ENCODE results near the gene AP1S1.

The AP1S1 gene

DNA sequence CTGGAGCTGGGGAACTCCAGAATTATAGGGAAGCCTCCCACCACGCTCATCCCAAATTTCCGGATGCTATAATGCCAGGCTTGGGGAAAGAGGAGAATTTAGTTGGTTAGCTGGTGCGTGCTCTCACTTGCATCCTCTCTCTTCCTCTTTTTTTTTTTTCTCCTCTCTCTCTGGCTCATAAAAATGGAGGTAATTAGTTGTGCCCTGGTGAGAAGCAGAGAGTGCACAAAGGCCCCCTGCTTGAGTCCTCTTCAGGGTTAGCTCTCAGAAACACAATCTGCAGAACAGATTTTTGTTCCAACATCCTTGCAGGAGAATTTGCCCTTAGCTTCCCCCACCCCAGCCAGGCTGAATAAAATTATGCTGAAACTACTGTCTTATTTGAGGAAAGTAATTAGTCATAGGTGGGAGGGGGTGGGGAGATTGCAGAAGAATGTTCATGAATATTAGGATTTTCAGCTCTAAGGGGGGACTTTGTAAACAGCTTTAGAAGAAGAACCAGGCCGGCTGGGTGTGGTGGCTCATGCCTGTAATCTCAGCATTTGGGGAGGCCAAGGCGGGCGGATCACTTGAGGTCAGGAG lies 19.8 kb upstream of the AP1S1 start:
- peaks cover 1% of the 10 kb centered on the region; the same call in 1 of the 2 replicates for H3K4me1 ChIP-seq (ENCODE audit: control insufficient read depth, insufficient read depth, low read length)
- H3K4me3 ChIP-seq (ENCODE audit: low read length), result no peak overlapping the region
- no peak overlapping the region for H3K27ac ChIP-seq (ENCODE audit: low read length)
- no peaks in the 10 kb centered on the region for H3K36me3 ChIP-seq (ENCODE audit: control insufficient read depth, insufficient read depth, low read length)
- WGBS (ENCODE audit: insufficient coverage, insufficient read length), result no CpG with 5 or more reads among the region's 6 CpGs
- no peak for DNase-seq (ENCODE audit: low read depth, low spot score)
- H3K9me3 ChIP-seq (ENCODE audit: control insufficient read depth, insufficient read depth, low read length), result no peaks in the 10 kb centered on the region
- no peaks in the 10 kb centered on the region for H3K27me3 ChIP-seq (ENCODE audit: control insufficient read depth, insufficient read depth, low read length)

DNA sequence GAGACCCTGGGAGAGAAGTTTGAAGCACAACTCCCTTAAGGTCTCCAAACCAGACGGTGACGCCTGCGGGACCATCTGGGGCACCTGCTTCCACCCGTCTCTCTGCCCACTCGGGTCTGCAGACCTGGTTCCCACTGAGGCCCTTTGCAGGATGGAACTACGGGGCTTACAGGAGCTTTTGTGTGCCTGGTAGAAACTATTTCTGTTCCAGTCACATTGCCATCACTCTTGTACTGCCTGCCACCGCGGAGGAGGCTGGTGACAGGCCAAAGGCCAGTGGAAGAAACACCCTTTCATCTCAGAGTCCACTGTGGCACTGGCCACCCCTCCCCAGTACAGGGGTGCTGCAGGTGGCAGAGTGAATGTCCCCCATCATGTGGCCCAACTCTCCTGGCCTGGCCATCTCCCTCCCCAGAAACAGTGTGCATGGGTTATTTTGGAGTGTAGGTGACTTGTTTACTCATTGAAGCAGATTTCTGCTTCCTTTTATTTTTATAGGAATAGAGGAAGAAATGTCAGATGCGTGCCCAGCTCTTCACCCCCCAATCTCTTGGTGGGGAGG lies 16.5 kb upstream of the AP1S1 start:
- DNase-seq (ENCODE audit: low read depth, low spot score), result no peak
- Histone ChIP-seq H3K9me3 (ENCODE audit: control insufficient read depth, insufficient read depth, low read length) (no peaks in the 10 kb centered on the region), H3K4me3 (ENCODE audit: low read length) (no peak overlapping the region), H3K4me1 (ENCODE audit: control insufficient read depth, insufficient read depth, low read length) (peaks cover 1% of the 10 kb centered on the region; the same call in 1 of the 2 replicates), H3K27ac (ENCODE audit: low read length) (no peak overlapping the region), H3K36me3 (ENCODE audit: control insufficient read depth, insufficient read depth, low read length) (no peaks in the 10 kb centered on the region), H3K27me3 (ENCODE audit: control insufficient read depth, insufficient read depth, low read length) (no peaks in the 10 kb centered on the region)
- WGBS (ENCODE audit: insufficient coverage, insufficient read length), result no CpG with 5 or more reads among the region's 9 CpGs

DNA sequence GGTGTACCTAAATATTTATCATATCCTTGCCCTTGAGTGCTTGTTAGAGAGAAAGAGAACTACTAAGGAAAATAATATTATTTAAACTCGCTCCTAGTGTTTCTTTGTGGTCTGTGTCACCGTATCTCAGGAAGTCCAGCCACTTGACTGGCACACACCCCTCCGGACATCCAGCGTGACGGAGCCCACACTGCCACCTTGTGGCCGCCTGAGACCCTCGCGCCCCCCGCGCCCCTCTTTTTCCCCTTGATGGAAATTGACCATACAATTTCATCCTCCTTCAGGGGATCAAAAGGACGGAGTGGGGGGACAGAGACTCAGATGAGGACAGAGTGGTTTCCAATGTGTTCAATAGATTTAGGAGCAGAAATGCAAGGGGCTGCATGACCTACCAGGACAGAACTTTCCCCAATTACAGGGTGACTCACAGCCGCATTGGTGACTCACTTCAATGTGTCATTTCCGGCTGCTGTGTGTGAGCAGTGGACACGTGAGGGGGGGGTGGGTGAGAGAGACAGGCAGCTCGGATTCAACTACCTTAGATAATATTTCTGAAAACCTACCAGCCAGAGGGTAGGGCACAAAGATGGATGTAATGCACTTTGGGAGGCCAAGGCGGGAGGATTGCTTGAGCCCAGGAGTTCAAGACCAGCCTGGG lies 15.9 kb upstream of the AP1S1 start:
- DNase-seq (ENCODE audit: low read depth, low spot score), result no peak
- no peak overlapping the region for H3K4me3 ChIP-seq (ENCODE audit: low read length)
- no peak overlapping the region for H3K27ac ChIP-seq (ENCODE audit: low read length)
- H3K36me3 ChIP-seq (ENCODE audit: control insufficient read depth, insufficient read depth, low read length), result no peaks in the 10 kb centered on the region
- no peaks in the 10 kb centered on the region for H3K9me3 ChIP-seq (ENCODE audit: control insufficient read depth, insufficient read depth, low read length)
- peaks cover 1% of the 10 kb centered on the region; the same call in 1 of the 2 replicates for H3K4me1 ChIP-seq (ENCODE audit: control insufficient read depth, insufficient read depth, low read length)
- no CpG with 5 or more reads among the region's 16 CpGs for WGBS (ENCODE audit: insufficient coverage, insufficient read length)
- no peaks in the 10 kb centered on the region for H3K27me3 ChIP-seq (ENCODE audit: control insufficient read depth, insufficient read depth, low read length)

DNA sequence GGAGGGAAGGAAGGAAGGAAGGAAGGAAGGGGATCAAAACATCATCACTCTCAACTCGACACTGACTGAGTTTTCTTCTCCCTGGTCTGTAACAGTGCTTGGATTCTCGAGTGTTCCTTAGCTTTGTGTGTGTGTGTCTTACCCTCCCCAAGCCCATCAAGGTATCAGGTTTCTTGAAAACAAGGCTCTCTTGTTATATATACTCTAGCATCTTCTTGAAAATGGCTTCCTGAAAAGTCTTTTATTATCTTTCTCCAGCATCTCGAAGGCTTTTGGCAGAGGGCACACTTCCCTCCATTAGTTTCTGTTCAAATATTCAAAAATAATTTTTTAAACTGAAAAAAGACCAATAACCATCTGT lies 14.0 kb upstream of the AP1S1 start:
- Histone ChIP-seq H3K27ac (ENCODE audit: low read length) (no peak overlapping the region), H3K36me3 (ENCODE audit: control insufficient read depth, insufficient read depth, low read length) (no peaks in the 10 kb centered on the region), H3K4me3 (ENCODE audit: low read length) (no peak overlapping the region), H3K9me3 (ENCODE audit: control insufficient read depth, insufficient read depth, low read length) (no peaks in the 10 kb centered on the region), H3K27me3 (ENCODE audit: control insufficient read depth, insufficient read depth, low read length) (no peaks in the 10 kb centered on the region), H3K4me1 (ENCODE audit: control insufficient read depth, insufficient read depth, low read length) (no peaks in the 10 kb centered on the region)
- DNase-seq (ENCODE audit: low read depth, low spot score), result no peak
- WGBS (ENCODE audit: insufficient coverage, insufficient read length), result no CpG with 5 or more reads among the region's 3 CpGs

DNA sequence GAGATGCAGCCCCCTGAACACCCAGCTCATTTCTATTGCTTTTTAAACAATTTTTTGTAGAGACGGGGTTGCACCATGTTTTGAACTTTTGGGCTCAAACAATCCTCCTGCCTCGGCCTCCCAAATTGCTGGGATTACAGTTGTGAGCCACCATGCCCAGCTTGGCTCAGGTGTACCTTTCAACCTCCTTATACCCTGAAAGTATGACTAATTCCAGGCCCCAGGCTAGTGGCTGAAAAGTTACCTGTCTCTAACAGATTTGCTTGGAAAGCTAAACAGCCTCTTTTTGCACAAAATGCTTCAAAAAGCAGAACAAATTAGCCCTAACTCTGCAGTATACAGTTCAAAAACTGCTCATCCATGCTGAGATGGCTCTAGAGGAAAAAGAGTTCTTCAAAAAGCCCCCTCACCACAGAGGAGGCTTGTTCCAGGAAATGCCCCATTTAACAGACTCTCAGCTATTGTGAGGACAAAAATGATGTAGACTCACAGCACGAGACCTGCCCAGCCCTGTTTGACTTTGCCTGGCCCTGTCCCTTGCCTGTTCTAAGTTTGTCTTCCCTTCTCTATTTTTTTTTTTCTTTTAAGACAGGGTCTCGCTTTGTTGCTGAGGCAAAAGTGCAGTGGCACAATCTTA lies 13.4 kb upstream of the AP1S1 start:
- H3K36me3 ChIP-seq (ENCODE audit: control insufficient read depth, insufficient read depth, low read length), result no peaks in the 10 kb centered on the region
- WGBS (ENCODE audit: insufficient coverage, insufficient read length), result no CpG with 5 or more reads among the region's 4 CpGs
- no peak for DNase-seq (ENCODE audit: low read depth, low spot score)
- H3K4me1 ChIP-seq (ENCODE audit: control insufficient read depth, insufficient read depth, low read length), result no peaks in the 10 kb centered on the region
- no peaks in the 10 kb centered on the region for H3K27me3 ChIP-seq (ENCODE audit: control insufficient read depth, insufficient read depth, low read length)
- H3K9me3 ChIP-seq (ENCODE audit: control insufficient read depth, insufficient read depth, low read length), result no peaks in the 10 kb centered on the region
- H3K27ac ChIP-seq (ENCODE audit: low read length), result no peak overlapping the region
- no peak overlapping the region for H3K4me3 ChIP-seq (ENCODE audit: low read length)

DNA sequence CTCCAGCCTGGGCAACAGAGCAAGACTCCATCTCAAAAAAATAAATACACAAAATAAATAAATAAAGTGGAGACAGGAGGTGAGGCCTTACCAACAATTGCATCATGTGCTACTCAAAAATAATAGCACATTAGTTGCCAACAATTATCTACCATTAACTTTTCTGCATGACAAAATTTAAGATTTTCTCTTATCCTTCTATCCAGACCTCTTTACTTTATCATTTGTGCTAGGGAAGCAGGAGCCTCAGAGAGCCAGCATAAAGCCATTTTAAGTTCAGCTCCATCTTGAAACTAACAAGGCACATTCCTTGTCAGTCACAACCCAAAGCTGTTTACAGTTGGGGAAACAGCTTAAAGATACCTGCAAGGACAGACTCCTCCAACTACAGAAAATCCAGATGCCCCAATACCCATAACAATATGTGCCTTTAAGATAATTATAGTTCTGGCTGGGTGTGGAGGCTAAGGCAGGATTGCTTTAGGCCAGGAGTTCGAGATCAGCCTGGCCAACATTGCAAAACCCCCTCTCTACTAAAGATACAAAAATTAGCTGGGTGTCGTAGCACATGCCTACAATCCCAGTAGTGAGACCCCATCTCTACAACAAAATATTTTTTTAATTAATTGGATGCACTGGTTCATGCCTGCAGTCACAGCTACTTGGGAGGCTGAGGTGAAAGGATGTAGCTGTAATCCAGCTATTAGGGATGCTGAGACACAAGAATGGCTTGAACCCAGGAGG lies 2.2 kb upstream of the AP1S1 start:
- DNase-seq (ENCODE audit: low read depth, low spot score), result no peak
- no CpG with 5 or more reads among the region's 2 CpGs for WGBS (ENCODE audit: insufficient coverage, insufficient read length)

DNA sequence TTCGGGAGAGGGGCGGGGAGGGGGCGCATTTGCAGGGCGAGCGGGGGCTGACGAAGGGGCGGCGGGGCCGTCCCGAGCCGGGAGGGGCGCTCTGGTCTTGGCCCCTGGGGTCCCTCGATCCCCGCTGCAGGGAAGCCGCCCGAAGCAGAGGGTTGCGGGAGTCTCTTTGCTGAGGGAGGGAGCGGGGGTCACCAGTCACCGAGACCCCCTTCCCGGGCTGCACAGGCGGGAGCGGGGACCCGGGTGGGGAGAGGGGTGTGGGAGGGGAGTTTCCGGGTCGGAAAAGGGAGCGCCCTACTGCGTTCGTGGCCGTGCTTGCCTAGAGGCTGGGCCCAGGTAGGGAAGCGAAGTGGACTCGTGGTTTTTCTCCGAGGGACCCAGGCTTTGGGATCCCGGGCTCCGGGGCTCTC lies 422 bp downstream of the AP1S1 start:
- H3K4me1 ChIP-seq (ENCODE audit: control insufficient read depth, insufficient read depth, low read length), result peaks cover 7% of the 10 kb centered on the region
- H3K4me3 ChIP-seq (ENCODE audit: low read length), result peak overlapping the region; percentile 74
- H3K27me3 ChIP-seq (ENCODE audit: control insufficient read depth, insufficient read depth, low read length), result no peaks in the 10 kb centered on the region
- no peak for DNase-seq (ENCODE audit: low read depth, low spot score)
- H3K9me3 ChIP-seq (ENCODE audit: control insufficient read depth, insufficient read depth, low read length), result no peaks in the 10 kb centered on the region
- 0 out of 2 replicates have a peak, but pooled peaks cover 4% of the 10 kb centered on the region for H3K36me3 ChIP-seq (ENCODE audit: control insufficient read depth, insufficient read depth, low read length)
- no peak overlapping the region for H3K27ac ChIP-seq (ENCODE audit: low read length)
- WGBS (ENCODE audit: insufficient coverage, insufficient read length), result no CpG with 5 or more reads among the region's 34 CpGs

More for the DNA sequence above, 2.2 kb upstream of the AP1S1 start:
- peaks cover 6% of the 10 kb centered on the region for H3K4me1 ChIP-seq (ENCODE audit: control insufficient read depth, insufficient read depth, low read length)
- H3K9me3 ChIP-seq (ENCODE audit: control insufficient read depth, insufficient read depth, low read length), result no peaks in the 10 kb centered on the region
- H3K27me3 ChIP-seq (ENCODE audit: control insufficient read depth, insufficient read depth, low read length), result no peaks in the 10 kb centered on the region
- H3K4me3 ChIP-seq (ENCODE audit: low read length), result no peak overlapping the region
- no peak overlapping the region for H3K27ac ChIP-seq (ENCODE audit: low read length)
- no peaks in the 10 kb centered on the region for H3K36me3 ChIP-seq (ENCODE audit: control insufficient read depth, insufficient read depth, low read length)

DNA sequence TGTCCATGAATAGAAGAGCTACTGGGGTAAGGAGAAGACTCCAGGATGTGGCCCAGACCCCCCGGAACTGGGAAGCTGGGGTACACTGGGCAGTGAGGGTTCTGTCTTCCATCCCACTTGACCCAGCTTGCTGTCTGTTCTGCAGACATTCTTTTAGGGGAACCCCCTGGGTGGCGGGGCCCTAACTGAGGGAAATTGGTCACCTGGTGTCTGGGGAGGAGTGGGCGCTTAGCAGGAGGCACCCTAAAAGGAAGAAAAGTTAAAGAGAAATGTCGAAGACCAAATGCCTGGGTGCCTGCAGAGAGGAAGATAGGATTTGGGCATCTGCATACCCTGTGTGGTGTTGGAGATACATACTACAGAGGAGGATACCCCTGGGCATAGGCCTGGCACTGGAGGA lies 1.0 kb downstream of the AP1S1 start:
- H3K4me3 ChIP-seq (ENCODE audit: low read length), result peak overlapping the region; percentile 74; the same call in 1 of the 2 replicates
- peaks cover 11% of the 10 kb centered on the region for H3K4me1 ChIP-seq (ENCODE audit: control insufficient read depth, insufficient read depth, low read length)
- no peaks in the 10 kb centered on the region for H3K9me3 ChIP-seq (ENCODE audit: control insufficient read depth, insufficient read depth, low read length)
- H3K36me3 ChIP-seq (ENCODE audit: control insufficient read depth, insufficient read depth, low read length), result 0 out of 2 replicates have a peak, but pooled peaks cover 7% of the 10 kb centered on the region
- no CpG with 5 or more reads among the region's 4 CpGs for WGBS (ENCODE audit: insufficient coverage, insufficient read length)
- no peaks in the 10 kb centered on the region for H3K27me3 ChIP-seq (ENCODE audit: control insufficient read depth, insufficient read depth, low read length)
- no peak for DNase-seq (ENCODE audit: low read depth, low spot score)
- no peak overlapping the region for H3K27ac ChIP-seq (ENCODE audit: low read length)

DNA sequence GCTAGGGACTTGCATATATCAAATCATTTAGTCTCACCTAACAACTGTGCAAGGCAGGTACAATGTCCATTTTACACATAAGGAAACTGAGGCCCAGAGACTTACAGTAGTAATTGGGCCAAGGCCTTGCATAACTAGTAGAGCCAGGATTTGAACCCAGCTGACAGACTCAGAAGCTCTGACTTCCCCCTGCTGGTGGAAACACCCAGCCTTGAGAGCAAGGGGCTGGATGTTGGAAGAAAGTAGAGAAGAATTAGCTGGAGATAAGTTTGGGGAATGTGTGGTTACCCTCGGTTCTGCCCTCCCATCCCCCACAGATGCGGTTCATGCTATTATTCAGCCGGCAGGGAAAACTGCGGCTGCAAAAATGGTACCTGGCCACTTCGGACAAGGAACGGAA lies 2.0 kb downstream of the AP1S1 start:
- whole genome bisulfite sequencing (ENCODE audit: insufficient coverage, insufficient read length), result no CpG with 5 or more reads among the region's 6 CpGs
- Histone ChIP-seq H3K27me3 (ENCODE audit: control insufficient read depth, insufficient read depth, low read length) (no peaks in the 10 kb centered on the region), H3K4me1 (ENCODE audit: control insufficient read depth, insufficient read depth, low read length) (peaks cover 13% of the 10 kb centered on the region), H3K27ac (ENCODE audit: low read length) (no peak overlapping the region), H3K4me3 (ENCODE audit: low read length) (no peak overlapping the region), H3K36me3 (ENCODE audit: control insufficient read depth, insufficient read depth, low read length) (0 out of 2 replicates have a peak, but pooled peaks cover 7% of the 10 kb centered on the region), H3K9me3 (ENCODE audit: control insufficient read depth, insufficient read depth, low read length) (no peaks in the 10 kb centered on the region)
- no peak for DNase-seq (ENCODE audit: low read depth, low spot score)
